GM19452 (cell line): Measurements from ENCODE around the gene PCSK1.
"Not testable (repeated sequence)": the region's sequence is repeated elsewhere in the genome, so short reads cannot be mapped to it uniquely, and the experiment has no call there.

Source experiments
- ATAC-seq: cut with Tn5 transposase; IDR thresholded peaks from one replicate; pipeline ENCODE4 v1.9.1; 2021; ENCODE audit not compliant: unreplicated experiment

Gene PCSK1

GRCh38 chr5:96374653-96375052 is 58.4 kb downstream of the PCSK1 start:
- ATAC-seq: no peak

- no peak for ATAC-seq
Measured at GRCh38 chr5:96373381-96373733, 59.7 kb downstream of the PCSK1 start.

GRCh38 chr5:96372726-96373380 is 60.2 kb downstream of the PCSK1 start:
- ATAC-seq: no peak

GRCh38 chr5:96370976-96371375 is 62.1 kb downstream of the PCSK1 start:
- no peak for ATAC-seq

- not testable (repeated sequence) for ATAC-seq
Measured at GRCh38 chr5:96367337-96367736, 65.7 kb downstream of the PCSK1 start.

GRCh38 chr5:96354237-96354636 is 78.8 kb downstream of the PCSK1 start:
- ATAC-seq: no peak

DNA sequence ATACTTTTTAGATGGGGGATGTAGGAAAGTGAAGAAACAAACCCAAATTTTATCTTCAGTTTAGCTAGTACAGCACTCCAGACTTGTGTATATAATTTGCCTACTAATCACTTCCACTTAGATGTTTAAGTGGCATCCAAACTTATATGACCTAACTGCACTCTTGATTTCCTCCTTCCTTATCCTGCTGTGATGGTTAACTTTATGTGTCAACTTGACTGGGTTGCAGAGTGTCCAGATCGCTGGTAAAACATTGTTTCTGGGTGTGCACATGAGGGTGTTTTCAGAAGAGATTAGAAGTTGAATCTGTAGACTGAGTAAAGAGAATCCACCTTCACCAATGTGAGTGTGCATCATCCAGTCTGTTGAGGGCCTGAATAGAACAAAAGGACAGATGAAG is 79.8 kb downstream of the PCSK1 start:
- no peak for ATAC-seq

GRCh38 chr5:96350678-96351077 is 82.4 kb downstream of the PCSK1 start:
- no peak for ATAC-seq

GRCh38 chr5:96348536-96348935 is 84.5 kb downstream of the PCSK1 start:
- no peak for ATAC-seq

- no peak for ATAC-seq
Measured at GRCh38 chr5:96347502-96348292, 85.4 kb downstream of the PCSK1 start.

GRCh38 chr5:96344678-96345577 is 88.1 kb downstream of the PCSK1 start:
- ATAC-seq: peak; percentile 94

DNA sequence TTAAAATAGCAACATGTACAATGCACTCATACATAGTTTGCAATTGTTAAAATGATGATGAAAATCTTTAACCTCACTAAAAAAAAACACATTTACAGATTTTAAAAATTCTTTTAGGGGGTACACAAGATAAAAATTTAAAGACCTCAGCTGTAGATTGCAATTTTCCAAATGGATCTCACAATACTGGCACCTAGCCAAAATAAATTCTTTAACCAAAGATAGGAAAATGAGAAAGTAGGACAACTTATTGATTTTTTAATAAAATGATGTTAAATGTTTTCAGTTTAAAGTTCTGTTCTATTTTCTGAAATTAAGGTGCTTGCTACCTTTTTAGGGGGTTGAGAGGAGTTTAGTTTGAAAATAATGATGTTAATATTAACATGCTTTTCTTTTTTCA is 90.0 kb downstream of the PCSK1 start:
- ATAC-seq: no peak

GRCh38 chr5:96342581-96342980 is 90.5 kb downstream of the PCSK1 start:
- ATAC-seq: no peak
